SK-N-MC (cell line): ENCODE data around the gene PKM.

Source experiments
- EZH2 ChIP-seq: fragments of 200-600 bp; sonication (generic); IDR thresholded peaks from one replicate; pipeline ENCODE4 v1.6.1; 2017; ENCODE audit warnings: antibody characterized with exemption
- POLR2AphosphoS5 ChIP-seq: IDR thresholded peaks from 2 replicates; pipeline ENCODE4 v1.6.1; 2012; ENCODE audit warnings: mild to moderate bottlenecking, low read depth, low read length, borderline replicate concordance

DNA sequence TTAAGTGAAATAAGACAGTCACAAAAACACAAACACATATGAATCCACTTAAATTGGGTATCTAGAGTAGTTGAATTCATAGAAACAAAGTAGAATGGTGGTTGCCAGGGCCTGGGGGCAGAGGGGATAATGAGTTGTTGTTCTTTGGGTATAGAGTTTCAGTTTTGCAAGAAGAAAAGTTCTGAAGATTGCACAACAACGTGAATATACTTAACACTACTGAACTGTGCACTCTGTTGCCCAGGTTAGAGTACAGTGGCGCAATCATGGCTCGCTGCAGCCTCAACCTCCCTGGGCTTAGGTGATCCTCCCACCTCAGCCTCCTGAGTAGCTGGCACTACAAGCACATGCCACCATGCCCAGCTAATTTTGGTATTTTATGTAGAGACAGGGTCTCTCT, 48.3 kb downstream of the PKM start:
- no peak for TF ChIP-seq POLR2AphosphoS5
- no peak for TF ChIP-seq EZH2
